H1 (cell line): ENCODE results near the gene CHST8. TPM values are rescaled to one million over a fixed set of nuclear protein-coding genes. Genes with fewer than 3 reads are reported as not detected.

Experiments
- CTCF ChIA-PET: fragments of 300-600 bp; sonication (Branson Sonifier 250); formaldehyde crosslinking; loops from one replicate; lab custom pipeline; 2021; ENCODE audit not compliant: partially characterized antibody; lab: Charles Lee
- POLR2A ChIA-PET: fragments of 300-600 bp; sonication (Branson Sonifier 250); formaldehyde crosslinking; loops from one replicate; lab custom pipeline; 2021; ENCODE audit warnings: inconsistent platforms; ENCODE audit not compliant: partially characterized antibody; lab: Charles Lee
- DNase-seq, 2 experiments: peaks; one replicate each; pipeline versions ENCODE4 v3.0.0 to v3.0.0-alpha.2; 2010 to 2022; ENCODE audit warnings: low spot score in 2 of 2, low read depth in 1 of 2, mixed read lengths in 1 of 2
- FAIRE-seq: peaks from 2 replicates; lab custom pipeline; 2011; peaks lifted over from hg19 to GRCh38; lab: Jason Lieb, UNC
- H2AFZ ChIP-seq: 2 replicates; pipeline ENCODE4 v1.8.1; 2012; ENCODE audit warnings: low read length, inconsistent platforms
- H2AK5ac ChIP-seq: 2 replicates; pipeline ENCODE4 v1.6.1; 2013; ENCODE audit warnings: low read depth, low read length
- H2BK120ac ChIP-seq: replicated peaks from 2 replicates; pipeline ENCODE3; 2013; ENCODE audit warnings: low read depth, low read length, inconsistent platforms
- H2BK12ac ChIP-seq: 2 replicates; pipeline ENCODE4 v1.6.1; 2013; ENCODE audit warnings: low read depth, low read length
- H2BK15ac ChIP-seq: 2 replicates; pipeline ENCODE4 v1.6.1; 2013; ENCODE audit warnings: low read length
- H2BK20ac ChIP-seq: 2 replicates; pipeline ENCODE4 v1.6.1; 2013; ENCODE audit warnings: low read length
- H2BK5ac ChIP-seq: 2 replicates; pipeline ENCODE4 v1.6.1; 2013; ENCODE audit warnings: low read depth, low read length
- H3K14ac ChIP-seq: 2 replicates; pipeline ENCODE4 v1.6.1; 2013; ENCODE audit warnings: inconsistent platforms; ENCODE audit not compliant: insufficient read length
- H3K18ac ChIP-seq: 2 replicates; pipeline ENCODE4 v1.6.1; 2013; ENCODE audit warnings: low read length; ENCODE audit errors: extremely low read depth
- H3K23ac ChIP-seq: 2 replicates; pipeline ENCODE4 v1.6.1; 2013; ENCODE audit warnings: inconsistent platforms; ENCODE audit not compliant: insufficient read length
- H3K23me2 ChIP-seq: 2 replicates; pipeline ENCODE4 v1.6.1; 2013; ENCODE audit warnings: low read depth, low read length
- H3K27ac ChIP-seq: 2 replicates; pipeline ENCODE4 v1.6.1; 2011; ENCODE audit warnings: low read depth, low read length, inconsistent platforms
- H3K27me3 ChIP-seq, 4 experiments: replicated peaks in 1 of 4; 1 replicate in 1 of 4; 2 replicates in 3 of 4; pipeline versions ENCODE4 v1.6.1 to v1.8.1; 2011 to 2013; ENCODE audit warnings: low read length in 3 of 4, mild to moderate bottlenecking in 3 of 4, inconsistent platforms in 2 of 4, mixed read lengths in 2 of 4, moderate library complexity in 1 of 4; ENCODE audit not compliant: control insufficient read depth in 3 of 4, insufficient read depth in 3 of 4; ENCODE audit errors: extremely low read depth in 1 of 4
- H3K36me3 ChIP-seq, 4 experiments: 2 replicates each; pipeline versions ENCODE4 v1.6.1 to v1.8.1; 2011 to 2013; ENCODE audit warnings: mild to moderate bottlenecking in 4 of 4, low read length in 3 of 4, moderate library complexity in 2 of 4, control low read depth in 1 of 4, inconsistent platforms in 1 of 4; ENCODE audit not compliant: insufficient read depth in 4 of 4, control insufficient read depth in 2 of 4
- H3K4ac ChIP-seq: replicated peaks from 2 replicates; pipeline ENCODE3; 2013; ENCODE audit warnings: low read length, low read depth, mixed read lengths, inconsistent platforms; ENCODE audit not compliant: insufficient read length
- H3K4me1 ChIP-seq, 4 experiments: replicated peaks in 1 of 4; 1 replicate in 1 of 4; 2 replicates in 3 of 4; pipeline versions ENCODE4 v1.6.1 to v1.8.1; 2011 to 2013; ENCODE audit warnings: low read length in 3 of 4, inconsistent platforms in 2 of 4, mixed read lengths in 1 of 4; ENCODE audit not compliant: insufficient read depth in 4 of 4, control insufficient read depth in 3 of 4
- H3K4me2 ChIP-seq, 2 experiments: 2 replicates each; pipeline versions ENCODE4 v1.6.1 to v1.8.1; 2011 to 2013; ENCODE audit warnings: low read depth in 2 of 2, low read length in 2 of 2, control low read depth in 1 of 2, inconsistent platforms in 1 of 2, mild to moderate bottlenecking in 1 of 2; ENCODE audit not compliant: insufficient read depth in 1 of 2
- H3K4me3 ChIP-seq, 4 experiments: fragments of 200-600, 300-600 bp in 1 of 4; sonication (generic), shearing (Covaris generic), sonication (Bioruptor Twin) in 1 of 4; 2 replicates each; pipeline versions ENCODE4 v1.5.1 to v1.8.1; 2011 to 2016; ENCODE audit warnings: low read length in 4 of 4, low read depth in 3 of 4, control low read depth in 2 of 4, inconsistent platforms in 2 of 4, mild to moderate bottlenecking in 2 of 4, mixed read lengths in 1 of 4, moderate library complexity in 1 of 4; ENCODE audit not compliant: insufficient read depth in 2 of 4; ENCODE audit errors: extremely low read depth in 1 of 4
- H3K56ac ChIP-seq: replicated peaks from 2 replicates; pipeline ENCODE3; 2013; ENCODE audit warnings: low read depth, mild to moderate bottlenecking, mixed read lengths, low read length, inconsistent platforms; ENCODE audit not compliant: insufficient read length
- H3K79me1 ChIP-seq: 2 replicates; pipeline ENCODE4 v1.6.1; 2013; ENCODE audit warnings: low read depth, low read length, control low read depth
- H3K79me2 ChIP-seq, 2 experiments: 2 replicates each; pipeline versions ENCODE4 v1.6.1 to v1.8.1; 2012 to 2013; ENCODE audit warnings: low read length in 2 of 2, mild to moderate bottlenecking in 2 of 2, inconsistent platforms in 1 of 2; ENCODE audit not compliant: insufficient read depth in 2 of 2, control insufficient read depth in 1 of 2
- H3K9ac ChIP-seq, 4 experiments: replicated peaks in 1 of 4; 1 replicate in 1 of 4; 2 replicates in 3 of 4; pipeline versions ENCODE4 v1.6.1 to v1.8.1; 2011 to 2013; ENCODE audit warnings: low read depth in 3 of 4, low read length in 3 of 4, control low read depth in 2 of 4, mild to moderate bottlenecking in 2 of 4, moderate library complexity in 2 of 4, inconsistent platforms in 1 of 4; ENCODE audit errors: extremely low read depth in 1 of 4
- H3K9me3 ChIP-seq, 2 experiments: 2 replicates each; pipeline versions ENCODE4 v1.6.1 to v1.8.1; 2012 to 2013; ENCODE audit warnings: mild to moderate bottlenecking in 2 of 2, moderate library complexity in 2 of 2, control low read depth in 1 of 2, inconsistent platforms in 1 of 2, low read depth in 1 of 2, low read length in 1 of 2, mixed read lengths in 1 of 2; ENCODE audit not compliant: insufficient read depth in 2 of 2
- H4K20me1 ChIP-seq, 2 experiments: replicated peaks in 1 of 2; 2 replicates each; pipeline versions ENCODE3 to v1.8.1; 2011 to 2013; ENCODE audit warnings: inconsistent platforms in 2 of 2, low read length in 2 of 2, mild to moderate bottlenecking in 1 of 2; ENCODE audit not compliant: insufficient read depth in 2 of 2, control insufficient read depth in 1 of 2
- H4K5ac ChIP-seq: 2 replicates; pipeline ENCODE4 v1.6.1; 2013; ENCODE audit warnings: low read length, low read depth, mixed read lengths, inconsistent platforms; ENCODE audit not compliant: insufficient read length
- H4K8ac ChIP-seq: 2 replicates; pipeline ENCODE4 v1.8.0; 2013; ENCODE audit warnings: mild to moderate bottlenecking, moderate library complexity, low read length, inconsistent platforms; ENCODE audit not compliant: insufficient read depth; ENCODE audit errors: extremely low read depth
- H4K91ac ChIP-seq: replicated peaks from 2 replicates; pipeline ENCODE3; 2013; ENCODE audit warnings: low read length, mixed read lengths, inconsistent platforms; ENCODE audit not compliant: insufficient read length
- TAF7 ChIP-seq: optimal IDR thresholded peaks from 2 replicates; pipeline ENCODE3; 2011; ENCODE audit warnings: low read depth, mild to moderate bottlenecking, inconsistent platforms, low read length, moderate library complexity, borderline replicate concordance
- WGBS, 2 experiments: shearing (Covaris generic) in 1 of 2; methylation state at CpG; one replicate each; pipeline versions ENCODE4 v1.1.6 to v1.1.7; 2013 to 2015; ENCODE audit warnings: low lambda C conversion rate in 2 of 2, mixed read lengths in 2 of 2, inconsistent platforms in 1 of 2, low coverage in 1 of 2, missing lambda C conversion rate in 1 of 2; ENCODE audit not compliant: insufficient replicate concordance in 2 of 2, insufficient coverage in 1 of 2, insufficient read length in 1 of 2; ENCODE audit errors: extremely low coverage in 1 of 2, missing lambda C conversion rate in 1 of 2; 5-methylcytosine and 5-hydroxymethylcytosine counted together
- polyA plus RNA-seq, 7 experiments: library from polyadenylated mRNA; depleted of rRNA in 3 of 7; stranded (reverse) in 5 of 7; unstranded in 2 of 7; fragments of >200 nt in 5 of 7; fragments of 200-250 nt in 2 of 7; gene quantifications; 1 replicate in 5 of 7; 2 replicates in 1 of 7; 4 replicates in 1 of 7; pipeline versions ENCODE4 v1.2.1 to v1.2.3, GENCODE V29; 2011 to 2013; ENCODE audit warnings: missing spikeins in 2 of 7, mixed read lengths in 2 of 7
- total RNA-seq: library from RNA; stranded (reverse); fragmentation: NEBNext Ultra II Directional; extraction: Animal tissue kit (Norgen Biotek cat#: 25700); gene quantifications from 2 replicates; pipeline ENCODE4 v1.2.1, GENCODE V29; 2021

Gene CHST8
- total and polyA plus RNA-seq, 2 of the 8 experiments (the other 6 are each of a cell fraction or from before 2014, with no cell fraction given) = 10.8 to 28.2 TPM

GRCh38 chr19:33759356-33759755 is 137.6 kb downstream of the CHST8 start:
- no peak overlapping the region for H2AFZ ChIP-seq
- H4K20me1 ChIP-seq = peaks cover 0 to 1% of the 10 kb centered on the region in 2 experiments
- FAIRE-seq (no peak), DNase-seq (no peak)
- no peak overlapping the region for H4K5ac ChIP-seq
- no peak overlapping the region for H2BK15ac ChIP-seq
- no peak overlapping the region for H3K4me2 ChIP-seq
- no peak overlapping the region for H3K56ac ChIP-seq
- ChIA-PET CTCF (interaction anchor here (1.4 to 4.7 kb wide), 2 partner anchors 10 to 230 kb away, joined by 3 to 47 read pairs; no protein-coding TSS in a partner anchor), POLR2A (no interaction called here)
- no peak overlapping the region for H3K9ac ChIP-seq
- no peaks in the 10 kb centered on the region for H3K23me2 ChIP-seq
- no peak overlapping the region for H3K4me3 ChIP-seq
- H3K14ac ChIP-seq = no peak overlapping the region
- no peak overlapping the region for H2AK5ac ChIP-seq
- H2BK120ac ChIP-seq = no peak overlapping the region
- H2BK20ac ChIP-seq = no peak overlapping the region
- no peaks in the 10 kb centered on the region for H3K79me2 ChIP-seq
- H2BK5ac ChIP-seq = no peak overlapping the region
- H4K91ac ChIP-seq = no peak overlapping the region
- no peak overlapping the region for H2BK12ac ChIP-seq
- no peak overlapping the region for H3K23ac ChIP-seq
- H3K4me1 ChIP-seq = peaks cover 0 to 5% (median 1%) of the 10 kb centered on the region in 4 experiments; a peak in 3 of 7 replicates
- no peak overlapping the region for H3K18ac ChIP-seq
- no peak overlapping the region for H3K27ac ChIP-seq
- H3K36me3 ChIP-seq = no peaks in the 10 kb centered on the region; a peak in 1 of 8 replicates
- H3K4ac ChIP-seq = no peak overlapping the region
- H3K79me1 ChIP-seq = no peaks in the 10 kb centered on the region
- whole genome bisulfite sequencing, 2 experiments = 88% methylated on average over 7 of the region's 7 CpGs; no CpG with 5 or more reads in 1 of the 2 experiments
- H3K9me3 ChIP-seq = no peaks in the 10 kb centered on the region
- no peaks in the 10 kb centered on the region for H3K27me3 ChIP-seq
- H4K8ac ChIP-seq = no peak overlapping the region
- TF ChIP-seq TAF7 = no peak
